Epithelial cell of proximal tubule (primary cell): ENCODE results near the gene C4orf54. TPM values are rescaled to one million over a fixed set of nuclear protein-coding genes. Genes with fewer than 3 reads are reported as not detected.

Experiments used
- DNase-seq: peaks from one replicate; pipeline ENCODE4 v3.0.0-alpha.2; 2011; ENCODE audit warnings: low read depth
- H3K4me3 ChIP-seq: 2 replicates; pipeline ENCODE4 v1.5.1; 2011; ENCODE audit warnings: low read depth, mild to moderate bottlenecking, low read length
- CTCF ChIP-seq: conservative IDR thresholded peaks from 2 replicates; pipeline ENCODE4 v1.5.1; 2012; ENCODE audit warnings: low read depth, mild to moderate bottlenecking, low read length
- total RNA-seq: library from RNA; depleted of rRNA; stranded (reverse); fragments of >200 nt; gene quantifications from 2 replicates; pipeline ENCODE4 v1.2.3, GENCODE V29; 2015

Gene C4orf54
- total RNA-seq, 1 donor from 2014 or later: not detected

- TF ChIP-seq CTCF: no peak
These were observed 27.6 kb upstream of the C4orf54 start for GRCh38 chr4:99685234-99685633.

GRCh38 chr4:99683895-99684294 lies 26.3 kb upstream of the C4orf54 start:
- TF ChIP-seq CTCF: no peak

More at GRCh38 chr4:99685234-99685633, 27.6 kb upstream of the C4orf54 start:
- no peak overlapping the region for H3K4me3 ChIP-seq
- no peak for DNase-seq

GRCh38 chr4:99679976-99680375 lies 22.3 kb upstream of the C4orf54 start:
- H3K4me3 ChIP-seq: no peak overlapping the region
- no peak for TF ChIP-seq CTCF
- DNase-seq: no peak

More at GRCh38 chr4:99683895-99684294, 26.3 kb upstream of the C4orf54 start:
- DNase-seq: no peak
- no peak overlapping the region for H3K4me3 ChIP-seq

GRCh38 chr4:99679204-99679603 lies 21.6 kb upstream of the C4orf54 start:
- no peak for DNase-seq
- TF ChIP-seq CTCF: no peak

GRCh38 chr4:99677161-99677560 lies 19.5 kb upstream of the C4orf54 start:
- H3K4me3 ChIP-seq: no peak overlapping the region
- TF ChIP-seq CTCF: no peak
- DNase-seq: no peak

More at GRCh38 chr4:99679204-99679603, 21.6 kb upstream of the C4orf54 start:
- no peak overlapping the region for H3K4me3 ChIP-seq

- no peak for TF ChIP-seq CTCF
- H3K4me3 ChIP-seq: no peak overlapping the region
- DNase-seq: no peak
These were observed 12.9 kb upstream of the C4orf54 start for GRCh38 chr4:99670409-99671073.

GRCh38 chr4:99669084-99669483 lies 11.5 kb upstream of the C4orf54 start:
- H3K4me3 ChIP-seq: no peak overlapping the region
- no peak for DNase-seq

More at GRCh38 chr4:99669084-99669483, 11.5 kb upstream of the C4orf54 start:
- no peak for TF ChIP-seq CTCF
